OCI-LY1 (cell line): ENCODE results near the gene SEMA4B.

ENCODE experiments used
- EZH2 ChIP-seq: fragments of 200-600 bp; sonication (generic), shearing (Covaris generic); IDR thresholded peaks from 2 replicates; pipeline ENCODE4 v1.8.0; 2017; ENCODE audit warnings: borderline replicate concordance, mixed run types, mild to moderate bottlenecking, antibody characterized with exemption, low read length, moderate library complexity, mixed read lengths
- TF ChIP-seq, protein P1 (sequence below): fragments of 200-600 bp; sonication (generic), shearing (Covaris generic); IDR thresholded peaks from 2 replicates; pipeline ENCODE4 v1.5.1; 2017; ENCODE audit warnings: mild to moderate bottlenecking, antibody characterized with exemption, low read length, moderate library complexity, mixed read lengths

DNA sequence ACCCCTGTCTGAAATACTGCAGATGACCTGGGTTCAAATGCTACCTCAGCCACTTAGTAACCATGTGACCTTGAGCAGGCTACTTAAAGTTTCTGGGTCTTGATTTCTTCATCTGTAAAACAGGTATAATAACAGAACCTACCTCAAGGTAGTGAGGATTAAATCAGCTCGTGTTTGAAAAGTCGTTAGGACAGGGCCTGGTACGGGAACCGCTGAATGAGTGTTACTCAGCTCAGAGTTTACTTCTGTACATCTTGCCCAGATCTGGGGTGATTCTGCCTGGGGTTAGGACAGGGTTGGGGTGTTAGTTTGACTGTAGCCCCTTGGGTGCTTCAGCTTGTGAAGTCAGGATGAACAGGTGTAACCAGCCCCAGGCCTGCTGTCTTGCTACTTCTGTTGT lies 1.8 kb downstream of the SEMA4B start:
- TF ChIP-seq, protein P1, sequence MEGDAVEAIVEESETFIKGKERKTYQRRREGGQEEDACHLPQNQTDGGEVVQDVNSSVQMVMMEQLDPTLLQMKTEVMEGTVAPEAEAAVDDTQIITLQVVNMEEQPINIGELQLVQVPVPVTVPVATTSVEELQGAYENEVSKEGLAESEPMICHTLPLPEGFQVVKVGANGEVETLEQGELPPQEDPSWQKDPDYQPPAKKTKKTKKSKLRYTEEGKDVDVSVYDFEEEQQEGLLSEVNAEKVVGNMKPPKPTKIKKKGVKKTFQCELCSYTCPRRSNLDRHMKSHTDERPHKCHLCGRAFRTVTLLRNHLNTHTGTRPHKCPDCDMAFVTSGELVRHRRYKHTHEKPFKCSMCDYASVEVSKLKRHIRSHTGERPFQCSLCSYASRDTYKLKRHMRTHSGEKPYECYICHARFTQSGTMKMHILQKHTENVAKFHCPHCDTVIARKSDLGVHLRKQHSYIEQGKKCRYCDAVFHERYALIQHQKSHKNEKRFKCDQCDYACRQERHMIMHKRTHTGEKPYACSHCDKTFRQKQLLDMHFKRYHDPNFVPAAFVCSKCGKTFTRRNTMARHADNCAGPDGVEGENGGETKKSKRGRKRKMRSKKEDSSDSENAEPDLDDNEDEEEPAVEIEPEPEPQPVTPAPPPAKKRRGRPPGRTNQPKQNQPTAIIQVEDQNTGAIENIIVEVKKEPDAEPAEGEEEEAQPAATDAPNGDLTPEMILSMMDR = no peak
- no peak for TF ChIP-seq EZH2
